GM12878 (cell line): Measurements from ENCODE around the gene VARS1. TPM values are rescaled to one million over a fixed set of nuclear protein-coding genes. Genes with fewer than 3 reads are reported as not detected.

Source experiments
- ATAC-seq: fragments of 200-7000 bp; cut with Tn5 transposase; 3 replicates; pipeline ENCODE4 v1.9.1; 2020; ENCODE audit warnings: mild to moderate bottlenecking, moderate library complexity
- BruUV-seq: library from RNA; stranded (reverse); fragments of 400-500 nt; replicated peaks from 2 replicates; lab custom pipeline; 2021; lab: Mats Ljungman, UMichigan
- CTCF ChIA-PET: fragments of 300-600 bp; sonication (Branson Sonifier 250); formaldehyde crosslinking; extraction: SDS; loops from one replicate; lab custom pipeline; 2021; ENCODE audit warnings: inconsistent platforms; lab: Yijun Ruan, JAX
- POLR2A ChIA-PET: fragments of 350-600 bp; formaldehyde crosslinking; extraction: SDS; loops from one replicate; lab custom pipeline; 2021; ENCODE audit warnings: inconsistent platforms; lab: Charles Lee
- RAD21 ChIA-PET: fragments of 300-600 bp; sonication (Branson Sonifier 250); formaldehyde crosslinking; loops from one replicate; lab custom pipeline; 2023; ENCODE audit warnings: antibody characterized with exemption; ENCODE audit not compliant: unreplicated experiment; lab: Charles Lee
- SMC1A ChIA-PET: fragments of 300-600 bp; sonication (Branson Sonifier 250); formaldehyde crosslinking; loops from one replicate; lab custom pipeline; 2023; ENCODE audit not compliant: unreplicated experiment, uncharacterized antibody; lab: Charles Lee
- DNase-seq: peaks from one replicate; pipeline ENCODE4 v3.0.0-alpha.2; 2011; ENCODE audit warnings: low read depth, low spot score
- FAIRE-seq: peaks from 3 replicates; lab custom pipeline; 2011; peaks lifted over from hg19 to GRCh38; lab: Jason Lieb, UNC
- H2AFZ ChIP-seq: 2 replicates; pipeline ENCODE4 v1.6.0; 2011; ENCODE audit warnings: low read depth, low read length, control low read depth; ENCODE audit not compliant: control insufficient read depth
- H3K27ac ChIP-seq: 2 replicates; pipeline ENCODE4 v1.5.1; 2011; ENCODE audit warnings: control low read depth; ENCODE audit not compliant: control insufficient read depth, insufficient read depth
- H3K27me3 ChIP-seq, 2 experiments: replicated peaks in 1 of 2; 2 replicates each; pipeline versions ENCODE4 v1.6.0 to v1.6.1; 2011; ENCODE audit warnings: low read length in 1 of 2; ENCODE audit not compliant: control insufficient read depth in 2 of 2, insufficient read depth in 2 of 2
- H3K36me3 ChIP-seq, 2 experiments: 2 replicates each; pipeline ENCODE4 v1.5.1; 2011; ENCODE audit warnings: low read length in 1 of 2; ENCODE audit not compliant: control insufficient read depth in 2 of 2, insufficient read depth in 2 of 2
- H3K4me1 ChIP-seq: 2 replicates; pipeline ENCODE4 v1.6.1; 2011; ENCODE audit warnings: mild to moderate bottlenecking, low read length, moderate library complexity, mixed read lengths; ENCODE audit not compliant: control insufficient read depth, insufficient read depth
- H3K4me2 ChIP-seq: 2 replicates; pipeline ENCODE4 v1.6.0; 2011; ENCODE audit warnings: control low read depth; ENCODE audit not compliant: control insufficient read depth, insufficient read depth
- H3K4me3 ChIP-seq: fragments of 200-600 bp; sonication (generic); 2 replicates; pipeline ENCODE4 v1.5.1; 2016
- H3K79me2 ChIP-seq: 2 replicates; pipeline ENCODE4 v1.6.0; 2011; ENCODE audit warnings: low read length; ENCODE audit not compliant: control insufficient read depth, insufficient read depth
- H3K9ac ChIP-seq: 2 replicates; pipeline ENCODE4 v1.8.0; 2011; ENCODE audit warnings: low read length, control low read depth, mixed read lengths; ENCODE audit not compliant: control insufficient read depth, insufficient read depth
- H3K9me3 ChIP-seq: replicated peaks from 3 replicates; pipeline ENCODE4 v1.5.1; 2011; ENCODE audit warnings: mild to moderate bottlenecking, low read length; ENCODE audit not compliant: control insufficient read depth, insufficient read depth
- H4K20me1 ChIP-seq: 2 replicates; pipeline ENCODE4 v1.6.0; 2011; ENCODE audit not compliant: control insufficient read depth, insufficient read depth
- CHD1 ChIP-seq: IDR thresholded peaks from 2 replicates; pipeline ENCODE4 v1.6.1; 2012; ENCODE audit warnings: low read depth, low read length, improper control_type of control experiment
- FOXM1 ChIP-seq: IDR thresholded peaks from 2 replicates; pipeline ENCODE4 v1.6.1; 2012; ENCODE audit warnings: low read depth, mild to moderate bottlenecking, inconsistent platforms, low read length, moderate library complexity
- POLR2A ChIP-seq: IDR thresholded peaks from 2 replicates; pipeline ENCODE4 v1.6.1; 2011; ENCODE audit warnings: low read depth, mild to moderate bottlenecking, low read length
- RELA ChIP-seq: fragments of 450-650 bp; IDR thresholded peaks from 2 replicates; pipeline ENCODE4 v1.8.0; 2014; ENCODE audit warnings: borderline replicate concordance; ENCODE audit not compliant: partially characterized antibody
- SMAD1 ChIP-seq: fragments of 450-650 bp; IDR thresholded peaks from 2 replicates; pipeline ENCODE4 v1.6.1; 2018; ENCODE audit warnings: mild to moderate bottlenecking, low read depth; ENCODE audit not compliant: partially characterized antibody
- SMC3 ChIP-seq: IDR thresholded peaks from 2 replicates; pipeline ENCODE4 v1.6.1; 2011; ENCODE audit warnings: low read length, improper control_type of control experiment, borderline replicate concordance
- ZBED1 ChIP-seq: IDR thresholded peaks from 2 replicates; pipeline ENCODE4 v1.6.1; 2016; ENCODE audit warnings: borderline replicate concordance
- WGBS: methylation state at CpG from one replicate; pipeline ENCODE4 v1.1.6; 2016; ENCODE audit warnings: low lambda C conversion rate; ENCODE audit not compliant: insufficient replicate concordance, insufficient coverage; ENCODE audit errors: missing lambda C conversion rate; 5-methylcytosine and 5-hydroxymethylcytosine counted together
- in situ Hi-C: fragments of 300-500 bp; cut with MboI; formaldehyde crosslinking; loops from 9 replicates; pipeline ENCODE4 v1.14.3; 2018; ENCODE audit warnings: mixed read lengths
- intact Hi-C: fragments of 100-400 bp; cut with micrococcal nuclease; formaldehyde crosslinking; loops from one replicate; pipeline ENCODE4 v1.14.2; 2022; ENCODE audit not compliant: unreplicated experiment
- polyA plus RNA-seq, 11 experiments: library from polyadenylated mRNA; depleted of rRNA in 4 of 11; unstranded in 6 of 11; stranded (reverse) in 5 of 11; fragments of >200 nt; fragmentation: Nextera tagmentation in 4 of 11; fragmentation: Illumina TruSeq in 1 of 11; extraction: Ambion mirVana in 4 of 11; extraction: Trizol in 1 of 11; gene quantifications; 1 replicate in 1 of 11; 2 replicates in 10 of 11; pipeline versions ENCODE4 v1.2.1 to v1.2.3, GENCODE V29; 2011 to 2016; ENCODE audit warnings: inconsistent platforms in 2 of 11, missing spikeins in 2 of 11, low read depth in 1 of 11
- total RNA-seq, 4 experiments: library from RNA; depleted of rRNA in 3 of 4; stranded (reverse); fragments of >200 nt in 3 of 4; fragmentation: Illumina TruSeq in 1 of 4; extraction: Trizol in 1 of 4; gene quantifications; 2 replicates each; pipeline versions ENCODE4 v1.2.1 to v1.2.3, GENCODE V29; 2013 to 2021
- TF ChIP-seq, protein P1 (sequence below): fragments of 450-650 bp; IDR thresholded peaks from 2 replicates; pipeline ENCODE4 v1.6.1; 2017; ENCODE audit warnings: mild to moderate bottlenecking, moderate library complexity
- TF ChIP-seq, protein P2 (sequence below): fragments of 450-650 bp; IDR thresholded peaks from 2 replicates; pipeline ENCODE4 v1.6.1; 2016; ENCODE audit warnings: mild to moderate bottlenecking
- TF ChIP-seq, protein P3 (sequence below): fragments of 450-650 bp; formaldehyde crosslinking; IDR thresholded peaks from 2 replicates; pipeline ENCODE4 v1.4.0; 2020; ENCODE audit warnings: mild to moderate bottlenecking, moderate library complexity

The VARS1 gene
- total and polyA plus RNA-seq, 10 of the 15 experiments (the other 5 are each of a cell fraction or from before 2014, with no cell fraction given): 1.2 to 243 (median 80.7) TPM

DNA sequence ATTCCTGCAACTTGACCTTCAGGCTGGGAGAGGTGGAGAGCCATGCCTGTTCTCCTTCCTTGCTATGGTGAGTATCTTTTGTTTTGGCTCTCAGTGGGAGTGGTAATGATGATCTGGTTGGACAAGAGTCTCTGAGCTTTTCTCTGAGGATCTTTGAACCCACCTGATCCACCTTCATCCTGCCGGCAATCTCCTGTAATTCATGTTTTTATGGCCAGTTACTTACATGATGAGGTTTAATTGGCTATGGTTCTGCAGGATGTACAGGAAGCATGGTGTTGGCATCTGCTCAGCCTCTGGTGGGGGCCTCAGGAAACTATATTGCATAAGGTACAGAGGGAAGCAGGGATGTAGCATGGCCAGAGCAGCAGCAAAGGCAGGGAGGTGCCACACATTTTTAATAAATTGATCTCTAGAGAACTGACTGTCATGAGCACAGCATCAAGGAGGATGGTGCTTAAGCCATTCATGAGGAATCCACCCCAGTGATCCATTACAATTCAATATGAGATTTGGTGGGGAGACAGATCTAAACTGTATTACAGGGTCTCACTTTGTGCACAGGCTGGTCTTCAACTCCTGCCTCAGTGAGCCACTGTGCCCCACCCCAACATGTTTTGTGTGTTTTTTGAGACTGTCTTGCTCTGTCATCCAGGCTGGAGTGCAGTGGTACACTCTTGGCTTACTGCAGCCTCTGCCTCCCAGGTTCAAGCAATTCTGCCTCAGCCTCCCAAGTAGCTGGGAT lies 42.0 kb upstream of the VARS1 start:
- ChIA-PET POLR2A (interaction anchor here (0.7 to 10.9 kb wide), 4 partner anchors 22 to 100 kb away, joined by 3 to 122 read pairs (median 13); partner anchors contain the start of genes CLIC1, MSH5 and NEU1), CTCF (interaction anchor here (0.6 to 3.3 kb wide), 7 partner anchors 14 to 86 kb away, joined by 3 to 22 read pairs (median 3); partner anchors contain the start of genes LSM2 and NEU1), SMC1A (interaction anchor here (0.6 to 2.3 kb wide), 6 partner anchors 20 to 296 kb away, joined by 3 to 13 read pairs (median 4); partner anchors contain the start of genes DDX39B and NEU1), RAD21 (interaction anchor here (0.8 to 2.2 kb wide), 6 partner anchors 25 to 184 kb away, joined by 3 to 10 read pairs (median 4); partner anchors contain the start of gene NEU1)
- Histone ChIP-seq H3K9me3 (no peaks in the 10 kb centered on the region), H2AFZ (no peak overlapping the region), H3K27ac (peak overlapping the region; percentile 96), H3K36me3 (peaks cover 10 to 24% of the 10 kb centered on the region in 2 experiments), H3K79me2 (peaks cover 52% of the 10 kb centered on the region), H3K4me1 (peaks cover 18% of the 10 kb centered on the region), H3K4me3 (peak overlapping the region; percentile 82), H3K9ac (peak overlapping the region; percentile 90), H4K20me1 (peaks cover 9% of the 10 kb centered on the region), H3K27me3 (no peaks in the 10 kb centered on the region), H3K4me2 (peak overlapping the region; percentile 30)
- BruUV-seq: no TSS peak
- WGBS: 0% methylated on average over 1 of the region's 1 CpG
- in situ Hi-C loops: loop anchor here (10.0 kb wide), 1 partner anchor 293 kb away; the partner anchor contains the start of genes ATP6V1G2, DDX39B and NFKBIL1
- ATAC-seq: no peak
- FAIRE-seq: no peak
- intact Hi-C loops: no loop called here
- TF ChIP-seq RELA (no peak), FOXM1 (0 out of 2 replicates have a peak, but pooled peaks have one; percentile 5), ZBED1 (0 out of 2 replicates have a peak, but pooled peaks have one; percentile 7), POLR2A (no peak), SMAD1 (no peak), CHD1 (no peak), SMC3 (no peak)
- TF ChIP-seq, protein P1, sequence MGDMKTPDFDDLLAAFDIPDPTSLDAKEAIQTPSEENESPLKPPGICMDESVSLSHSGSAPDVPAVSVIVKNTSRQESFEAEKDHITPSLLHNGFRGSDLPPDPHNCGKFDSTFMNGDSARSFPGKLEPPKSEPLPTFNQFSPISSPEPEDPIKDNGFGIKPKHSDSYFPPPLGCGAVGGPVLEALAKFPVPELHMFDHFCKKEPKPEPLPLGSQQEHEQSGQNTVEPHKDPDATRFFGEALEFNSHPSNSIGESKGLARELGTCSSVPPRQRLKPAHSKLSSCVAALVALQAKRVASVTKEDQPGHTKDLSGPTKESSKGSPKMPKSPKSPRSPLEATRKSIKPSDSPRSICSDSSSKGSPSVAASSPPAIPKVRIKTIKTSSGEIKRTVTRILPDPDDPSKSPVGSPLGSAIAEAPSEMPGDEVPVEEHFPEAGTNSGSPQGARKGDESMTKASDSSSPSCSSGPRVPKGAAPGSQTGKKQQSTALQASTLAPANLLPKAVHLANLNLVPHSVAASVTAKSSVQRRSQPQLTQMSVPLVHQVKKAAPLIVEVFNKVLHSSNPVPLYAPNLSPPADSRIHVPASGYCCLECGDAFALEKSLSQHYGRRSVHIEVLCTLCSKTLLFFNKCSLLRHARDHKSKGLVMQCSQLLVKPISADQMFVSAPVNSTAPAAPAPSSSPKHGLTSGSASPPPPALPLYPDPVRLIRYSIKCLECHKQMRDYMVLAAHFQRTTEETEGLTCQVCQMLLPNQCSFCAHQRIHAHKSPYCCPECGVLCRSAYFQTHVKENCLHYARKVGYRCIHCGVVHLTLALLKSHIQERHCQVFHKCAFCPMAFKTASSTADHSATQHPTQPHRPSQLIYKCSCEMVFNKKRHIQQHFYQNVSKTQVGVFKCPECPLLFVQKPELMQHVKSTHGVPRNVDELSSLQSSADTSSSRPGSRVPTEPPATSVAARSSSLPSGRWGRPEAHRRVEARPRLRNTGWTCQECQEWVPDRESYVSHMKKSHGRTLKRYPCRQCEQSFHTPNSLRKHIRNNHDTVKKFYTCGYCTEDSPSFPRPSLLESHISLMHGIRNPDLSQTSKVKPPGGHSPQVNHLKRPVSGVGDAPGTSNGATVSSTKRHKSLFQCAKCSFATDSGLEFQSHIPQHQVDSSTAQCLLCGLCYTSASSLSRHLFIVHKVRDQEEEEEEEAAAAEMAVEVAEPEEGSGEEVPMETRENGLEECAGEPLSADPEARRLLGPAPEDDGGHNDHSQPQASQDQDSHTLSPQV: no peak
- TF ChIP-seq, protein P2, sequence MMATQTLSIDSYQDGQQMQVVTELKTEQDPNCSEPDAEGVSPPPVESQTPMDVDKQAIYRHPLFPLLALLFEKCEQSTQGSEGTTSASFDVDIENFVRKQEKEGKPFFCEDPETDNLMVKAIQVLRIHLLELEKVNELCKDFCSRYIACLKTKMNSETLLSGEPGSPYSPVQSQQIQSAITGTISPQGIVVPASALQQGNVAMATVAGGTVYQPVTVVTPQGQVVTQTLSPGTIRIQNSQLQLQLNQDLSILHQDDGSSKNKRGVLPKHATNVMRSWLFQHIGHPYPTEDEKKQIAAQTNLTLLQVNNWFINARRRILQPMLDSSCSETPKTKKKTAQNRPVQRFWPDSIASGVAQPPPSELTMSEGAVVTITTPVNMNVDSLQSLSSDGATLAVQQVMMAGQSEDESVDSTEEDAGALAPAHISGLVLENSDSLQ: no peak
- TF ChIP-seq, protein P3, sequence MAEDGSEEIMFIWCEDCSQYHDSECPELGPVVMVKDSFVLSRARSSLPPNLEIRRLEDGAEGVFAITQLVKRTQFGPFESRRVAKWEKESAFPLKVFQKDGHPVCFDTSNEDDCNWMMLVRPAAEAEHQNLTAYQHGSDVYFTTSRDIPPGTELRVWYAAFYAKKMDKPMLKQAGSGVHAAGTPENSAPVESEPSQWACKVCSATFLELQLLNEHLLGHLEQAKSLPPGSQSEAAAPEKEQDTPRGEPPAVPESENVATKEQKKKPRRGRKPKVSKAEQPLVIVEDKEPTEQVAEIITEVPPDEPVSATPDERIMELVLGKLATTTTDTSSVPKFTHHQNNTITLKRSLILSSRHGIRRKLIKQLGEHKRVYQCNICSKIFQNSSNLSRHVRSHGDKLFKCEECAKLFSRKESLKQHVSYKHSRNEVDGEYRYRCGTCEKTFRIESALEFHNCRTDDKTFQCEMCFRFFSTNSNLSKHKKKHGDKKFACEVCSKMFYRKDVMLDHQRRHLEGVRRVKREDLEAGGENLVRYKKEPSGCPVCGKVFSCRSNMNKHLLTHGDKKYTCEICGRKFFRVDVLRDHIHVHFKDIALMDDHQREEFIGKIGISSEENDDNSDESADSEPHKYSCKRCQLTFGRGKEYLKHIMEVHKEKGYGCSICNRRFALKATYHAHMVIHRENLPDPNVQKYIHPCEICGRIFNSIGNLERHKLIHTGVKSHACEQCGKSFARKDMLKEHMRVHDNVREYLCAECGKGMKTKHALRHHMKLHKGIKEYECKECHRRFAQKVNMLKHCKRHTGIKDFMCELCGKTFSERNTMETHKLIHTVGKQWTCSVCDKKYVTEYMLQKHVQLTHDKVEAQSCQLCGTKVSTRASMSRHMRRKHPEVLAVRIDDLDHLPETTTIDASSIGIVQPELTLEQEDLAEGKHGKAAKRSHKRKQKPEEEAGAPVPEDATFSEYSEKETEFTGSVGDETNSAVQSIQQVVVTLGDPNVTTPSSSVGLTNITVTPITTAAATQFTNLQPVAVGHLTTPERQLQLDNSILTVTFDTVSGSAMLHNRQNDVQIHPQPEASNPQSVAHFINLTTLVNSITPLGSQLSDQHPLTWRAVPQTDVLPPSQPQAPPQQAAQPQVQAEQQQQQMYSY (CRISPR knock-in tag): no peak
- no peak for DNase-seq
